LNCAP (cell line): ENCODE data around the gene SOBP.

Experiments used
- CTCF ChIP-seq: fragments of 450-650 bp; IDR thresholded peaks from 2 replicates; pipeline ENCODE4 v1.5.1; 2017; ENCODE audit warnings: mild to moderate bottlenecking

The SOBP gene

GRCh38 chr6:107489636-107490565 lies at the start of gene SOBP:
Gene SOBP (plus strand): TSS chr6:107490117. CDS start chr6:107490617, 500 bp downstream.
- no peak for TF ChIP-seq CTCF

- no peak for TF ChIP-seq CTCF
Measured at GRCh38 chr6:107440936-107441335, 49.0 kb upstream of the SOBP start.

- no peak for TF ChIP-seq CTCF
Measured at GRCh38 chr6:107441682-107442081, 48.2 kb upstream of the SOBP start.

- TF ChIP-seq CTCF, result no peak
Measured at GRCh38 chr6:107442938-107443607, 46.8 kb upstream of the SOBP start.

- no peak for TF ChIP-seq CTCF
Measured at GRCh38 chr6:107443608-107444267, 46.2 kb upstream of the SOBP start.

- TF ChIP-seq CTCF, result no peak
Measured at GRCh38 chr6:107444277-107444676, 45.6 kb upstream of the SOBP start.

GRCh38 chr6:107447663-107448216 lies 42.2 kb upstream of the SOBP start:
- TF ChIP-seq CTCF, result no peak
